ENCODE measurements around the gene ITGB2. TPM values are rescaled to one million over a fixed set of nuclear protein-coding genes. Genes with fewer than 3 reads are reported as not detected.

Gene ITGB2
- total RNA-seq, 1 donor from 2014 or later, result 0.74 TPM

DNA sequence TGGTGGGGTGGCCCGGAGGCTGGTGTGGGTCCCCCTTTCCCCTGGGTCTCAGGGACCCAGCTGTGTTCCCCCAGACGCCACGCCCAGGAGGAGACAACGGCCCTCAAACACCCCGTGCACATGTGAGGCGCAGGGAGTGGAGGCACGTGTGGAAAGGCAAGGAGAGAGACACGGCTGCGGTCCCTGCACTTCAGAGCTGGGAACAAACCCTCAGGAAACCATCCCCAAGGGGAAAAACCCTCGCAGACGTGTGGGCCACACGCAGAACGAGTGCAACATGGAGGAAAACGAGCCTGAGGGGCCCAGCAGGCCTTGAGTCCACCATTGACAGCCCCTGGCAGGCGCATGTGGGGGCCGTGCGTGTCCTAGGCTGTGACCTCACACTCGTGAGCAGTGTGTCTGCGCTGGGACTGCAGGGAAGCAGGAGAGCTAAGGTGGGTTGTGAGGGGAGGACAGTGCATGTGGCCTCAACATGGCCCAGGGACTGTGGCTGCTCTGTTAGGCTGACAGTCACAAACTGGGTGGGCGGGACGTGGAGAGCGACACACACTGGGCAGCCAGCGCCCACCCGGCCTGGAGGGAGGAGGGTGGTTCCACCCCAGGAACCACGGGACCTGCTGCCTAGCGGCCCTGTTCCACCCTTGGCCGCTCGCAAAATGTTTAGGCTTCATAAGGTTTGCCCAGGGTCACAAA, 20.0 kb downstream of the ITGB2 start:
- no peak overlapping the region for H3K4me3 Mint-ChIP-seq
- TF ChIP-seq, protein P1, sequence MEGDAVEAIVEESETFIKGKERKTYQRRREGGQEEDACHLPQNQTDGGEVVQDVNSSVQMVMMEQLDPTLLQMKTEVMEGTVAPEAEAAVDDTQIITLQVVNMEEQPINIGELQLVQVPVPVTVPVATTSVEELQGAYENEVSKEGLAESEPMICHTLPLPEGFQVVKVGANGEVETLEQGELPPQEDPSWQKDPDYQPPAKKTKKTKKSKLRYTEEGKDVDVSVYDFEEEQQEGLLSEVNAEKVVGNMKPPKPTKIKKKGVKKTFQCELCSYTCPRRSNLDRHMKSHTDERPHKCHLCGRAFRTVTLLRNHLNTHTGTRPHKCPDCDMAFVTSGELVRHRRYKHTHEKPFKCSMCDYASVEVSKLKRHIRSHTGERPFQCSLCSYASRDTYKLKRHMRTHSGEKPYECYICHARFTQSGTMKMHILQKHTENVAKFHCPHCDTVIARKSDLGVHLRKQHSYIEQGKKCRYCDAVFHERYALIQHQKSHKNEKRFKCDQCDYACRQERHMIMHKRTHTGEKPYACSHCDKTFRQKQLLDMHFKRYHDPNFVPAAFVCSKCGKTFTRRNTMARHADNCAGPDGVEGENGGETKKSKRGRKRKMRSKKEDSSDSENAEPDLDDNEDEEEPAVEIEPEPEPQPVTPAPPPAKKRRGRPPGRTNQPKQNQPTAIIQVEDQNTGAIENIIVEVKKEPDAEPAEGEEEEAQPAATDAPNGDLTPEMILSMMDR (IDR thresholded peaks at IDR 0.05; ENCODE audit: unreplicated experiment), result no peak
- H3K27ac Mint-ChIP-seq, result no peak overlapping the region
- peaks cover 4% of the 10 kb centered on the region for H3K27me3 Mint-ChIP-seq (ENCODE audit: low read depth)
- H3K9me3 Mint-ChIP-seq, result no peaks in the 10 kb centered on the region
- DNase-seq (ENCODE audit: low spot score in 2 of 2, unreplicated experiment in 2 of 2), result peak in 1 of 2 experiments; percentile 8
- H3K4me1 Mint-ChIP-seq, result peaks cover 3% of the 10 kb centered on the region
- H3K36me3 Mint-ChIP-seq, result no peaks in the 10 kb centered on the region

DNA sequence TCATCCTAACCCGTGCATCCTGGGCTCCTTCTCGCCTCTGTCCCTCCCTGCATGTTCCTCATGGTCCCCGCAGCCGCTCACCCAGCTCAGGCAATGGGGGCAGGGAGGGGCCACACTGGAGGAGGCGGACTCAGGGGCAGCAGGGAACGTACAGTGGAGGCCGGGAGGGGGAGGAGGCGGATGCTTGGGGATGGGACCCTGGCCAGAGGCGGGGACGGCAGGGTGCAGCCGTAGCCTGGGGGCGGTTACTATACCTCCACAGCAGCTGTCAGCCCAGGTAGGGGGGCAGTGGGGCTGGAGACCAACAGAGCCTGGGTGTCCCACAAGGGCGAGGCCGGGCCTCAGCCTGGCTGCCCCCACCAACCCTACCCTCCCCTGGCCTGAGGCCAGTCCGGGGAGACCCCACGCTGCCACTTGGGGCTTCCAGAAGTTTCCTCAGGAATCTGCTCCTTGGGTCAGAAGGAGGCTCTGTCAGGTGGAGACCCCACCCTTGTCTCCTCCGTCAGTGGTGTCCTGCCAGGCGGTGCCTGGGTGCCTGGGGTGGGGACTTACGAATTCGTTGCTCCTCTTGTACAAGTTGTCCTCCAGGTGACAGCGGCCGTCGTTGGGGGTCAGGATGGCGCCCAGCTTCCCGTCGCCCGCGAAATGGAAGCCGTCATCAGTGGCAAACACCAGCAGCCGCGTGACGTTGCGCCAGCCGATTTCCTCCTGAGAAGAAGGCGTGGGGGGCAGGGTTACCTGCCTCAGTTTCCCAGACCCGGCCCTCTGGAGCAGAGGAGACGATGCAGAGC, 20.7 kb downstream of the ITGB2 start:
- Mint-ChIP-seq H3K9me3 (no peaks in the 10 kb centered on the region), H3K36me3 (no peaks in the 10 kb centered on the region), H3K27me3 (ENCODE audit: low read depth) (peaks cover 4% of the 10 kb centered on the region), H3K4me3 (no peak overlapping the region), H3K4me1 (peaks cover 3% of the 10 kb centered on the region), H3K27ac (no peak overlapping the region)
- TF ChIP-seq, protein P1 (IDR thresholded peaks at IDR 0.05; ENCODE audit: unreplicated experiment), result no peak
- DNase-seq (ENCODE audit: low spot score in 2 of 2, unreplicated experiment in 2 of 2), result peak in 1 of 2 experiments; percentile 15

DNA sequence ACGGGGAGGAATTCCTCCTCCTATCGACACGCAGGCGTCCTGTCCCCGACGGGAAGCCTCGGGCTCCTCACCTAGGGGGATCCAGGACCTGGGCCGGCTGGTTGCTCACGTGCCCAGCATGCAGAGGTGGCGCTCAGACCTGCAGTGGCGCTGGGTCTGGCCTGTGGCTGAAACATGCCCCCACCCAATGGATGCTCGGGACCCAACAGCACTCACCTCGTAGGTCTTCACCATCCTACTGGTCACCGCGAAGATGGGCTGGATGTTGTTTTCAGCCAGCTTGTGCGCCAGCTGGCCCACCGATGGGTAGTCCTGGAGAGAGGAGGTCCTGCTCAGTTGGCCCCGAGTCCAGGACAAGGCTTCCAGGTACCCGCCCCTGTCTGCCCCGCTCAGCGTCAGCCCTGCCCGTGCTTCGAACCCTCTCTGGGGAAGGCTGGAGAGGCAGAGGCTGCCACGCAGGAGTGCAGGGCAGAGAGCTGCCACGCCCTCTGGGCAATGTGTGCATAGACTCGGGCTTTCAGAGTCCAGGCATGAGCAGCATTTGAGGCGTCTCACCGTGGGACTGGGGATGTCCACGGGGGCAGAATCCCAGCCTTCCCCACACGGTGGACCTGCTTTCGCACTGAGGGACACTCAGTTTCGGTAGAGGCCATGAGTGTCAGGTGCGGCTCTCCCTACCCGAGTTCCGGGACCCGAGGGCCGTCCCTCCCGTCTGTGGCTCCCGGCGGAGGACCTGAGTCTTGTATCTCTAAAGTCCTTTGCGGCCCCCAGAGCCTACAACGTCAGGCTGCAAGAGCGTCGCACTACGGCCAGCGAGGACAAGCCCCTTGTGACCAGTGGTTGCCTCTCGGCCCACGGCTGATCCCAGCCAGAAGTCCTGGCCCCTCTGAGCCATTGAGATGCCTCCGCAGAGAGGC, 21.6 kb downstream of the ITGB2 start:
- Mint-ChIP-seq H3K4me1 (peaks cover 3% of the 10 kb centered on the region), H3K27me3 (ENCODE audit: low read depth) (peaks cover 4% of the 10 kb centered on the region), H3K4me3 (no peak overlapping the region), H3K9me3 (no peaks in the 10 kb centered on the region), H3K27ac (no peak overlapping the region), H3K36me3 (no peaks in the 10 kb centered on the region)
- DNase-seq (ENCODE audit: low spot score in 2 of 2, unreplicated experiment in 2 of 2), result peak in 1 of 2 experiments; percentile 20
- TF ChIP-seq, protein P1 (IDR thresholded peaks at IDR 0.05; ENCODE audit: unreplicated experiment), result no peak

DNA sequence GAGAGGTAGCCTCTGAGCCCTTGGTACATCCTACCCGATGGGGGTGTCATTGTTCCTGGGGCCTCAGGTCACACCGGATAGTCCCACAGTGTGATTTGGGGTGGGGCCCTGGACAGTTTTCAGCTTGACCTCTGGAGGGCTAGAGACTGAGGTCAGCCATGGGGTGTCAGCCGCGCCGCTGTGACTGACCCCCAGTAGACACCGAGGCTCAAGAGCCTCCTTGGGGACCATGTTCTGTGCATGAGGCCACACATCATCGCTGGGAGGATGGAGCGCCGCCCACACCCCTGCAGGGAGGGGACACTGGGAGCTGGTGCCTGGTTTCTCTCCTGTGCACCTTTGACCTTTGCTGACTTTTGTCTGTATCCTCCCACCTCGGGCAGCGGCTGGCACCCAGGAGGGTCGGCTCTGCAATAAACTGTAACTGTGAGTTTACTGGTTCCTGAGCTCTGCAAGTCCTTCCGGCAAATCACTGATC, 22.6 kb downstream of the ITGB2 start:
- Mint-ChIP-seq H3K4me3 (no peak overlapping the region), H3K9me3 (no peaks in the 10 kb centered on the region), H3K4me1 (peaks cover 3% of the 10 kb centered on the region), H3K27me3 (ENCODE audit: low read depth) (peaks cover 11% of the 10 kb centered on the region), H3K27ac (no peak overlapping the region), H3K36me3 (no peaks in the 10 kb centered on the region)
- TF ChIP-seq, protein P1 (IDR thresholded peaks at IDR 0.05; ENCODE audit: unreplicated experiment), result no peak
- no peak for DNase-seq (ENCODE audit: low spot score in 2 of 2, unreplicated experiment in 2 of 2)

DNA sequence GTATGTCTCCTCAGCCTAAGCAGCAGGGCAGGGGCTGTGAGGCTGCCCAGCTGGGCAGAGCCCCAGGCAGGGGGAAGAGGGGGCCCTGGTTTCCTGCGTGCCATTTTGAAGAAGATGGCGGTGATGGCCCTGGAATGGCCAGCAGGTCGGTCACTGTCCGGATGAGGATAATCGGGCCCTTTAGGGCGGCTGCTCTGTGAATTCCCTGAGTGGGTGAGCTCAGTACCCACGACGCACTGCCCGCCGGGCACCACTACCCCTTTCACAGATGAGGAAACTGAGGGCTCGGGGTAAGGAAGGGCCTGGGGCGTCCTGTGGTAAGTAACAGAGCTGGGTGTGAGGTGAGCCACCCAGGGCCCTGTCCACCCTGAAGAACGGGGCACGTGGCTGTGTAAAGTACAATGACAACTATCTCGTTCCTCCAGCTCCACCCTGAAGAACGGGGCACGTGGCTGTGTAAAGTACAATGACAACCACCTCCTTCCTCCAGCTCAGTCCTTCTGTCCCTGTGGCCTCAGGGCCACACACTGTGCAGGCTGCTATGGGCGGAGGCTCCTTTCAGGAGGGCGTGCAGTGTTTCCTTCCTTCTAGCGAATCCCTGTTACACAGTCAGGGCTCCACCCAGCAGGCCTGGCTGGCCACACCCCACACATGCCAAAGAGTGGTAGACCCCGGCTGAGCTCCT, 23.2 kb downstream of the ITGB2 start:
- no peak for DNase-seq (ENCODE audit: low spot score in 2 of 2, unreplicated experiment in 2 of 2)
- Mint-ChIP-seq H3K4me1 (peaks cover 3% of the 10 kb centered on the region), H3K36me3 (no peaks in the 10 kb centered on the region), H3K9me3 (no peaks in the 10 kb centered on the region), H3K4me3 (no peak overlapping the region), H3K27ac (no peak overlapping the region), H3K27me3 (ENCODE audit: low read depth) (peaks cover 11% of the 10 kb centered on the region)
- TF ChIP-seq, protein P1 (IDR thresholded peaks at IDR 0.05; ENCODE audit: unreplicated experiment), result no peak
